ENCODE results near the gene LSM12.
A peak's percentile ranks its signal among the peaks of the same experiment; 100 is the strongest.

LSM12 gene

DNA sequence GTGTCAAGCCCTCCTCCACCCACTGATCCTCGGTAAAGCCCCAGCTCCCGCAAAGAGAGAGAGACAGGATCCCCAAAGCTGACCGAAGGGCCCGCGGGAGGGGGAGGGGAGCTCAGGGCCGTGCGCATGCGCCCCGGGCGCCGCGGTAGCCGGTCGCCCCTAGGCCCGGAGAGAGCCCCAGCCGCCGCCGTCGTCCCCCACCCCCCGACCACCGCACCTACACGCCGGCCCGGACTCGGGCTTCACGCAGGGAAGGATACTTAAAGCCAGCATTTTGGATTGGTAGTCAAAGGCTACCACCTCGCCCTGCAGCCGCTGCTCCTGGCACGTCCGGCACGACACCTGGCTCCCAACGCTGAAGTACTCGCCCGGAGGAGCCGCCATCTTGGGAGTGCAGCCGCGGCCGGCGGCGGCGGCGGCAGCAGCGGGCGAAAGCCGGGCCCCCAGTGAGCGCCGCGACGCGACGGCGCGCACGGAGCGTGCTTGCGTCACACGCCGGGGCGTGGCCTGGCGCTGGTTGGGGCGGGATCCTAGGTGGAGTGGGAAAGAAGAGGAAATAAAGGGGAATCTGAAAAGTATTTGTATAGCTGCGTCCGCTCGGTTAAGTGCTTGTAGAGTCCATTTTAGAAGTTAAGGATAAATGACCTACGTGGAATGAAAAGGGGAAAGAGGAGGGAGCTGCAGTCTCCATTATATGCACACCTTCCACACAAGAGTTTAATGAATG is at the start of gene LSM12:
Gene LSM12 (minus strand): TSS at position 468 of the 727 bp plus-strand sequence. CDS start 84 bp downstream, at position 384.
- no peak for DNase-seq (ENCODE audit: low read depth)
- TF ChIP-seq CTCF (IDR thresholded peaks at IDR 0.05; ENCODE audit: control insufficient read depth, insufficient read depth, low read depth, low read length, missing control alignments), result no peak
- H3K4me3 ChIP-seq (ENCODE audit: control insufficient read depth, low read depth, low read length), result peak within 1 kb of the TSS; percentile 96

DNA sequence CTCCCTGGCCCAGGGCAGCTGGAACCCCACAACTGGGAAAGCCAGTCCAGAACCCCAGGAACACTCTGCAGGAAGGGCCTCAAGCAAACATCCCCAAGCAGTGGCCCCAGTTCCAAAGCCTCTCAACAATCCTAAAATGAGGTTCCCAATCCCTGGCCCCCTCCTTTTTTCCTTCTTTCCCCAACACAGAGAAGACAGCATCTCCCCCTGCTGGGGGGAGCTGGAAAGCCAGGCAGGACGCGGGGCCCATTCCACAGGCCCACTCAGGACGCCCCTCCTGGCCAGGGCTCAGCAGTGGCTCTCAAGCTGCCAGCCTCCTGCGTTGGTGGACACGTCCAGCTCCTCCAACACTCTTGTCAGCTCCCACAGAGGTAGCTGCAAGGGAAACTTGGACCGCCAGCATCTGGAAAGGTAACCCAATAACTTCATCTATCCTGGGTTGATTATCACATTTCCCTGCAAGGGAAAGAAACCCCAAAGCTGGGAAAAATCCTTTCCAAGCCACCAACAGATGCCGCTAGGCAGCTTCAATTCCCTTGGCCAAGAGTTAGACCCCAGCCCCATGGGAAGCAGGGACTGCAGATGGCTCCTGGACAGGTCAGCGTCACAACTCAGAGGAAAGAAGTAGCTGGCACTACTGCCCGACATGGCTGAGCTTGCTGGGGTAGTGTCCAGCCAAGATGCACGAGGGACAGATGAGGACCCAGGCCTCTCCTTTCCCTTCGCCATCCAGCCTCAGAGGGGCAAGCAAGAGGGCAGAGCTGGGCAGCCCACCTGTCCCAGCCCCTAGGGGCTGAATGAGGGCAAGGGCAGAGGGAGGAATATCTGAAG is 49.3 kb upstream of the LSM12 start:
- no peak overlapping the region for H3K4me3 ChIP-seq (ENCODE audit: control insufficient read depth, low read depth, low read length)
- TF ChIP-seq CTCF (IDR thresholded peaks at IDR 0.05; ENCODE audit: control insufficient read depth, insufficient read depth, low read depth, low read length, missing control alignments), result peak; percentile 88
- DNase-seq (ENCODE audit: low read depth), result no peak

DNA sequence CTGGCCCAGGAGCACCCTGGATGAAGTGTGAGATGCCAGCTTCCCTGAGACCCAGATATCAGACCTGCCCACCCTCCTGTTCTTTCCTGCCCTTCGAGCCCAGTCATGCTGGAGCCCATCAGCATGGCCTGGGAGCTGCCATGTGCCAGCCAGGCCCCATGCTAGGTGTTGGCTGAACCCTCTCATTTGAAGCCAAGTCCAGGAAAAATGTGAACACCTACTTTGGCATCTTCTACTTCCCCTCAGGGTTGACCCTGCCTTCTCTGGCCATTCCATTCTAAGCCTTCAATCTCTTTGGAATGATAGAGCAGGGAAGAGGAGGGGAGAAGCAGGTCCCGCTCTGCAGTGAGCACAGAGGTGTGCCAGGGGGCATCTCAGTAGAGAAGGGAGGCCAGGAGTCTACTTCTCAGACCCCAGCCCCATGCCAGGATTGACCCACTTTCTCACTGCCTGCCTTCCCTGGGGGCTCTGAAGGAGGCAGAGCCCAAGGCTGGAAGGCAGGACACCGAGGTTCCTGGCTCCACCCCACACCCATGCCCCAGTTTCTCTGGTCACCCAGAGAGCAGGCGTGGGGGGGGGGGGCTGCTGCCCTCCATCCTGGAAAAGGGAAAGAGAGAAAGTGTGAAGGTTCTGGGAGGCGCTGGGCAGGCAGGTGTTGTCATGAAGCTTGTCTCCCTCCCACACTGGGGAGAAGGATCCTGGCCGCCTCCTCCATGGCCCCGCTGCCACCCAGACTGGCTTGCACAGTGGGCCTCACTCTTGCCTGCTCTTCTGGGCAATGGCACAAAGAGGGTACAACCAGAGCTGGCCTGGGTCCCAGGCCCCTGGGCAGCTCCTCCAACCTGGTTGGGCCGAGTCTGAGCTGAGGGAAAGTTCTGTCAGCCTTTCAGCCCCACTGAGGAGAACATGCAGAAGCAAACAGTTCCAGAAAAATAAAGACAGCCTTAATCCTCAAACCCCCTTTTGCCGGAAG is 47.7 kb upstream of the LSM12 start:
- TF ChIP-seq CTCF (IDR thresholded peaks at IDR 0.05; ENCODE audit: control insufficient read depth, insufficient read depth, low read depth, low read length, missing control alignments), result no peak
- no peak for DNase-seq (ENCODE audit: low read depth)
- no peak overlapping the region for H3K4me3 ChIP-seq (ENCODE audit: control insufficient read depth, low read depth, low read length)

DNA sequence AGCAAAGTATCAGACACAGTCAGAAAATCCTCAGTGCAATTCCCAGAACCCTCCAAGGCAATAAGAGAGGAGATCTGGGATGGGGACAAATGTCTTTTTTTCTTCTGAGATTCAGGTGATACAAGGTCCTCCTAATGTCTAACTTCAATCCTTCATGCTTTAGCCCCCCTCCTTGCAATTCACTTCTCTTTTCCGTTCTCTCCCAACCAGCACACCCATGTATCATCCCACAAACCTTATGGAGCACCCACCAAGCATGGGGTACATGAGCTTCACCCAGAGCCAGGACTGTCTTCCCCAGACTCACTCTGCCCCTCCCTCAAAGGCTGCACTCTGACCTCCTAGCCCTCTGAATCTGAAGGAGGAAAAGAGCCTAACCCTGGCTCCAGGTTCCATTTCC is 46.9 kb upstream of the LSM12 start:
- TF ChIP-seq CTCF (IDR thresholded peaks at IDR 0.05; ENCODE audit: control insufficient read depth, insufficient read depth, low read depth, low read length, missing control alignments), result no peak
- no peak for DNase-seq (ENCODE audit: low read depth)
- no peak overlapping the region for H3K4me3 ChIP-seq (ENCODE audit: control insufficient read depth, low read depth, low read length)

DNA sequence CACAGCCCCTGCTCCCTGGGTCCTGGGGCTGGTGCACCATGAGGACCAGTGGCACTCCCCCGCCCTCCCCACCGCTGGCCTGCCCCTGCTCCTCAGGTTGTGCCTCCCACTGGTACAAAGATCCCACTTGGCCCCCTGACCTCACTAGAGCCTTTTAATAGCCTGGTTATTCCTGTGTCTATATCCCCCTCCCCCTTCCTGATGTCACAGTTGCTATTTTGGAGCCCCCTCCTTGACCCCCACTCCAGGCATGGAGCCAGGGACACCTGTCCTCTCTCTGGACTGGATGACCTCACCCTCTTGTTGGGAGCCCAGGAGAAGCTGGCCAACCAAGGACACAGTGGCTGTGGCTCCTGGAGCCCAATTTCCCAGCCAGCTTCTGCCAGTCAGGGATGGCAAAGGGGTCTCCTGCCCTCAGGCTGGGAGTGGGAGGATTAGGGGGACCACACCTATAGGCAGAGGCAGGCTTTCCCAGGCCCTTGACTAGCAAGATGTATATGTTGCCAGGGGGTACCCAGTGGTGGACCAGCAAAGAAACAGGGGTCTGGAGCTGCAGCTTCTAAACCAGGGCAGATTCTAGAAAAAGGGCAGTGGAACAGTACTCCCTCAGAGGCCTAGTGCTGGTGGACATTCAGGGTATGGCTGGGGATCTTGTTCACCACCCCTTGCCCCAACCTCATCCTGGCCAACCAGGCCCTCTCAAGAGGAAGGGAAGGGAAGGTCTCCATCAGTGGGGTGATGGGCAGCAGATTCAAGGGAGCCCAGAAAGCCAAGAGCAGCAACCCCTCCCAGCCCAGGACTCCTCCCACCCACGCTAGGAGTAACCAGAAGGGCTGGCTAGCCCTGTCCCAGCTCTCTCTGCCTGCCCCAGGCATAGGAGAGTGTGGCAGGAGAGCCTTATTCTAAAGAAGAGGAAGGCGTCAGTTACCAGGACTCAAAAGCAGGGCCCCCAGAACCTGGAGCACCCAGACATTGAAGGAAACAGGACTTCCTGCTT is 46.1 kb upstream of the LSM12 start:
- no peak for TF ChIP-seq CTCF (IDR thresholded peaks at IDR 0.05; ENCODE audit: control insufficient read depth, insufficient read depth, low read depth, low read length, missing control alignments)
- no peak overlapping the region for H3K4me3 ChIP-seq (ENCODE audit: control insufficient read depth, low read depth, low read length)
- no peak for DNase-seq (ENCODE audit: low read depth)
